ENCODE results near the gene GIT2.

DNA sequence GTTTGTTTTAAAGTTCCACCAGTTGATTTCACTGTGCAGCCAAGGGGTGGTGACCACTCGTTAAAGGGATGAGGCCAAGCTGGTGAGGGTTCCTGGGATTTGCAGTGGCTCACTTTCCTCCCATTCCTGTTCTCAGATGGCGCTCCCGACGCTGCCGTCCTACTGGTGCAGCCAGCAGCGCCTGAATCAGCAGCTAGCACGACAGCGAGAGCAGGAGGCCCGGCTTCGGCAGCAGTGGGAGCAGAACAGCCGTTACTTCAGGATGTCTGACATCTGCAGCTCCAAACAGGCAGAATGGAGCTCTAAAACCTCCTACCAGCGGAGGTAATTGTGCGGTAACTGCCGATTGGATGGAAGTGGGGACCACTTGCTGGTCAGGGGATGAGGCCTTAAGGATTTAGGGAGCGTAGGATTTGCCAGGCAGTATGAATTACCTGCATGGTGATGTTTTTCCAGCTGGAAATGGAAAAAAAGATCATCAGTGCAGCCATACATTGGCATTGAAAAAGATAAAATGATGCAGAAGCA, 93.2 kb downstream of the GIT2 start:
- TF ChIP-seq, protein P1, sequence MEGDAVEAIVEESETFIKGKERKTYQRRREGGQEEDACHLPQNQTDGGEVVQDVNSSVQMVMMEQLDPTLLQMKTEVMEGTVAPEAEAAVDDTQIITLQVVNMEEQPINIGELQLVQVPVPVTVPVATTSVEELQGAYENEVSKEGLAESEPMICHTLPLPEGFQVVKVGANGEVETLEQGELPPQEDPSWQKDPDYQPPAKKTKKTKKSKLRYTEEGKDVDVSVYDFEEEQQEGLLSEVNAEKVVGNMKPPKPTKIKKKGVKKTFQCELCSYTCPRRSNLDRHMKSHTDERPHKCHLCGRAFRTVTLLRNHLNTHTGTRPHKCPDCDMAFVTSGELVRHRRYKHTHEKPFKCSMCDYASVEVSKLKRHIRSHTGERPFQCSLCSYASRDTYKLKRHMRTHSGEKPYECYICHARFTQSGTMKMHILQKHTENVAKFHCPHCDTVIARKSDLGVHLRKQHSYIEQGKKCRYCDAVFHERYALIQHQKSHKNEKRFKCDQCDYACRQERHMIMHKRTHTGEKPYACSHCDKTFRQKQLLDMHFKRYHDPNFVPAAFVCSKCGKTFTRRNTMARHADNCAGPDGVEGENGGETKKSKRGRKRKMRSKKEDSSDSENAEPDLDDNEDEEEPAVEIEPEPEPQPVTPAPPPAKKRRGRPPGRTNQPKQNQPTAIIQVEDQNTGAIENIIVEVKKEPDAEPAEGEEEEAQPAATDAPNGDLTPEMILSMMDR (IDR thresholded peaks at IDR 0.05): no peak
- no peak for TF ChIP-seq POLR2A (IDR thresholded peaks at IDR 0.05)
